D721Med (cell line): Measurements from ENCODE around the gene PAGE4.

Experiments
- DNase-seq: peaks from one replicate; pipeline ENCODE4 v3.0.0; 2011; ENCODE audit warnings: low spot score; ENCODE audit not compliant: insufficient read length
- FAIRE-seq: peaks from 2 replicates; lab custom pipeline; 2011; peaks lifted over from hg19 to GRCh38; lab: Jason Lieb, UNC
- TF ChIP-seq, protein P1 (sequence below): IDR thresholded peaks from 2 replicates; pipeline ENCODE4 v1.5.1; 2012; ENCODE audit warnings: mild to moderate bottlenecking, control low read depth; ENCODE audit not compliant: insufficient read depth; ENCODE audit errors: missing control alignments

Gene PAGE4

DNA sequence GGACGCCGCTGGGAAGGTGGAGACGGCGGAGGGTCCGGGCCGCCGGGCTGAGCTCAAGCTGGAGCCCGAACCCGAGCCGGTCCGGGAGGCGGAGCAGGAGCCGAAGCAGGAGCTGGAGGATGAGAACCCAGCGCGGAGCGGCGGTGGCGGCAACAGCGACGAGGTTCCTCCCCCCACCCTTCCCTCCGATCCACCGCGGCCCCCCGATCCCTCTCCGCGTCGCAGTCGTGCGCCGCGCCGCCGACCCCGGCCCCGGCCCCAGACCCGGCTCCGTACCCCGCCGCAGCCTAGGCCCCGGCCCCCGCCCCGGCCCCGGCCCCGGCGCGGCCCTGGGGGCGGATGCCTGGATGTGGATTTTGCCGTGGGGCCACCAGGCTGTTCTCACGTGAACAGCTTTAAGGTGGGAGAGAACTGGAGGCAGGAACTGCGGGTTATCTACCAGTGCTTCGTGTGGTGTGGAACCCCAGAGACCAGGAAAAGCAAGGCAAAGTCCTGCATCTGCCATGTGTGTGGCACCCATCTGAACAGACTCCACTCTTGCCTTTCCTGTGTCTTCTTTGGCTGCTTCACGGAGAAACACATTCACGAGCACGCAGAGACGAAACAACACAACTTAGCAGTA lies 50.7 kb downstream of the PAGE4 start:
- FAIRE-seq (no peak), DNase-seq (no peak)
- TF ChIP-seq, protein P1, sequence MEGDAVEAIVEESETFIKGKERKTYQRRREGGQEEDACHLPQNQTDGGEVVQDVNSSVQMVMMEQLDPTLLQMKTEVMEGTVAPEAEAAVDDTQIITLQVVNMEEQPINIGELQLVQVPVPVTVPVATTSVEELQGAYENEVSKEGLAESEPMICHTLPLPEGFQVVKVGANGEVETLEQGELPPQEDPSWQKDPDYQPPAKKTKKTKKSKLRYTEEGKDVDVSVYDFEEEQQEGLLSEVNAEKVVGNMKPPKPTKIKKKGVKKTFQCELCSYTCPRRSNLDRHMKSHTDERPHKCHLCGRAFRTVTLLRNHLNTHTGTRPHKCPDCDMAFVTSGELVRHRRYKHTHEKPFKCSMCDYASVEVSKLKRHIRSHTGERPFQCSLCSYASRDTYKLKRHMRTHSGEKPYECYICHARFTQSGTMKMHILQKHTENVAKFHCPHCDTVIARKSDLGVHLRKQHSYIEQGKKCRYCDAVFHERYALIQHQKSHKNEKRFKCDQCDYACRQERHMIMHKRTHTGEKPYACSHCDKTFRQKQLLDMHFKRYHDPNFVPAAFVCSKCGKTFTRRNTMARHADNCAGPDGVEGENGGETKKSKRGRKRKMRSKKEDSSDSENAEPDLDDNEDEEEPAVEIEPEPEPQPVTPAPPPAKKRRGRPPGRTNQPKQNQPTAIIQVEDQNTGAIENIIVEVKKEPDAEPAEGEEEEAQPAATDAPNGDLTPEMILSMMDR: no peak

DNA sequence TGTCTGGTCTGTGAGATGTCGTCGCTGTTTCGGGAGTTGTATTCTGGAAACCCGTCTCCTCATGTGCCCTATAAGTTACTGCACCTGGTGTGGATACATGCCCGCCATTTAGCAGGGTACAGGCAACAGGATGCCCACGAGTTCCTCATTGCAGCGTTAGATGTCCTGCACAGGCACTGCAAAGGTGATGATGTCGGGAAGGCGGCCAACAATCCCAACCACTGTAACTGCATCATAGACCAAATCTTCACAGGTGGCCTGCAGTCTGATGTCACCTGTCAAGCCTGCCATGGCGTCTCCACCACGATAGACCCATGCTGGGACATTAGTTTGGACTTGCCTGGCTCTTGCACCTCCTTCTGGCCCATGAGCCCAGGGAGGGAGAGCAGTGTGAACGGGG lies 51.6 kb downstream of the PAGE4 start:
- TF ChIP-seq, protein P1: no peak
- FAIRE-seq (no peak), DNase-seq (no peak)
